Vagina (tissue), 2 donors: ENCODE results near the gene APOL5.

Experiments
- POLR2A ChIP-seq, 2 donors: fragments of 450-650 bp; IDR thresholded peaks; one replicate each; pipeline ENCODE4 v1.6.1; 2017; ENCODE audit warnings: antibody characterized with exemption in 2 of 2, mild to moderate bottlenecking in 2 of 2, moderate library complexity in 2 of 2
- TF ChIP-seq, protein P1 (sequence below), 3 experiments: fragments of 450-650 bp in 2 of 3; fragments of 200-600 bp in 1 of 3; sonication (generic) in 1 of 3; IDR thresholded peaks; one replicate each; pipeline ENCODE4 v1.5.1; 2017 to 2019; ENCODE audit warnings: antibody characterized with exemption in 3 of 3, mild to moderate bottlenecking in 2 of 3, moderate library complexity in 2 of 3

DNA sequence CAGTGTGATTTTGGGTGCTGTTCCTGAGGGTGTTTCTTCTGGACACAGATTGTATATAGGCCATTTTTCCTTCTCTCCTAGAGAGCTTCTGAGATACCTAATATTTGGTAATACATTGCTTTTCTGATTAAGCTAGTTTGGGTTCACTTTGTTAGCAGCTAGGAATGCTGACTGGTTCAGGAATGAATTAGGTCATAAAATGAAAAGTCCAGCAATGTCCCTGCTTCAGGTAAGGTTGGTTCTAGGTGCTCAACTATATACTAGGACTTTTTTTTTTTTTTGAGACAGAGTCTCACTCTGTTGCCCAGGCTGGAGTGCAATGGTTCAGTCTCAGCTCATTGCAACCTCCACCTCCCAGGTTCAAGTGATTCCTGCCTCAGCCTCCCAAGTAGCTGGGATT lies 32.9 kb upstream of the APOL5 start:
- TF ChIP-seq, protein P1, sequence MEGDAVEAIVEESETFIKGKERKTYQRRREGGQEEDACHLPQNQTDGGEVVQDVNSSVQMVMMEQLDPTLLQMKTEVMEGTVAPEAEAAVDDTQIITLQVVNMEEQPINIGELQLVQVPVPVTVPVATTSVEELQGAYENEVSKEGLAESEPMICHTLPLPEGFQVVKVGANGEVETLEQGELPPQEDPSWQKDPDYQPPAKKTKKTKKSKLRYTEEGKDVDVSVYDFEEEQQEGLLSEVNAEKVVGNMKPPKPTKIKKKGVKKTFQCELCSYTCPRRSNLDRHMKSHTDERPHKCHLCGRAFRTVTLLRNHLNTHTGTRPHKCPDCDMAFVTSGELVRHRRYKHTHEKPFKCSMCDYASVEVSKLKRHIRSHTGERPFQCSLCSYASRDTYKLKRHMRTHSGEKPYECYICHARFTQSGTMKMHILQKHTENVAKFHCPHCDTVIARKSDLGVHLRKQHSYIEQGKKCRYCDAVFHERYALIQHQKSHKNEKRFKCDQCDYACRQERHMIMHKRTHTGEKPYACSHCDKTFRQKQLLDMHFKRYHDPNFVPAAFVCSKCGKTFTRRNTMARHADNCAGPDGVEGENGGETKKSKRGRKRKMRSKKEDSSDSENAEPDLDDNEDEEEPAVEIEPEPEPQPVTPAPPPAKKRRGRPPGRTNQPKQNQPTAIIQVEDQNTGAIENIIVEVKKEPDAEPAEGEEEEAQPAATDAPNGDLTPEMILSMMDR (IDR thresholded peaks at IDR 0.05): no peak
- no peak for TF ChIP-seq POLR2A (IDR thresholded peaks at IDR 0.05)
